SIG-M5 (cell line): ENCODE data around the gene LCN6.
"Not testable (repeated sequence)": the region's sequence is repeated elsewhere in the genome, so short reads cannot be mapped to it uniquely, and the experiment has no call there.

Experiments
- DNase-seq: peaks from one replicate; lab custom pipeline; 2025; lab: John Stamatoyannopoulos, UW

LCN6 gene

GRCh38 chr9:136759436-136760325 is 11.4 kb upstream of the LCN6 start:
- DNase-seq = no peak

- DNase-seq = no peak
These were observed 10.7 kb upstream of the LCN6 start for GRCh38 chr9:136759001-136759400.

- DNase-seq = no peak
These were observed 9.4 kb upstream of the LCN6 start for GRCh38 chr9:136757751-136758140.

GRCh38 chr9:136757328-136757727 is 9.0 kb upstream of the LCN6 start:
- DNase-seq = no peak

- no peak for DNase-seq
These were observed 8.5 kb upstream of the LCN6 start for GRCh38 chr9:136756836-136757235.

GRCh38 chr9:136756134-136756438 is 7.8 kb upstream of the LCN6 start:
- no peak for DNase-seq

GRCh38 chr9:136755302-136756133 is 7.2 kb upstream of the LCN6 start:
- DNase-seq = not testable (repeated sequence)

GRCh38 chr9:136754626-136755301 is 6.4 kb upstream of the LCN6 start:
- no peak for DNase-seq

- no peak for DNase-seq
These were observed 5.8 kb upstream of the LCN6 start for GRCh38 chr9:136754059-136754572.

- DNase-seq = no peak
These were observed 5.2 kb upstream of the LCN6 start for GRCh38 chr9:136753371-136754058.

- DNase-seq = no peak
These were observed 3.5 kb upstream of the LCN6 start for GRCh38 chr9:136751814-136752213.

- no peak for DNase-seq
These were observed 2.9 kb upstream of the LCN6 start for GRCh38 chr9:136751244-136751643.

GRCh38 chr9:136750526-136750925 is 2.2 kb upstream of the LCN6 start:
- DNase-seq = no peak

GRCh38 chr9:136748666-136749611 is 614 bp upstream of the LCN6 start:
- DNase-seq = no peak

GRCh38 chr9:136747161-136748060 is 914 bp downstream of the LCN6 start:
- DNase-seq = no peak

GRCh38 chr9:136746621-136747020 is 1.7 kb downstream of the LCN6 start:
- no peak for DNase-seq

- DNase-seq = no peak
These were observed 2.2 kb downstream of the LCN6 start for GRCh38 chr9:136746155-136746490.

GRCh38 chr9:136745389-136746154 is 2.8 kb downstream of the LCN6 start:
- DNase-seq = no peak

- no peak for DNase-seq
These were observed 3.6 kb downstream of the LCN6 start for GRCh38 chr9:136744773-136745172.
